Renal pelvis (tissue), 12 donors: Measurements from ENCODE around the gene TUNAR. TPM values are rescaled to one million over a fixed set of nuclear protein-coding genes. Genes with fewer than 3 reads are reported as not detected.

Experiments
- DNase-seq: peaks from one replicate; pipeline ENCODE4 v3.0.0-alpha.2; 2013
- long read RNA-seq, 16 experiments: transcript quantifications; one replicate each; lab custom pipeline, GENCODE V29; 2026
- polyA plus RNA-seq, 3 donors: library from polyadenylated mRNA; unstranded; fragments of 120-200 nt; gene quantifications; one replicate each; pipeline ENCODE4 v1.2.1, GENCODE V29; 2013; ENCODE audit not compliant: insufficient read length in 3 of 3

Gene TUNAR
- polyA plus RNA-seq, result under 1 TPM; 0.31 to 0.50 (median 0.45) TPM
- long read RNA-seq, donor 1, result 0 reads
- long read RNA-seq, donor 2, result 0 reads
- long read RNA-seq, donor 3, result 0 reads
- long read RNA-seq, donor 4, result 0 reads
- long read RNA-seq, donor 5, result 0 reads
- long read RNA-seq, donor 6, result 0 reads
- long read RNA-seq, donor 7, result 0 reads
- long read RNA-seq, donor 8, partial matches to known transcripts, result 0 of 1 reads
- long read RNA-seq, donor 8, other reads (novel, unspliced or antisense), result 0 of 1 reads
- long read RNA-seq, donor 9, partial matches to known transcripts, result 0 of 1 reads
- long read RNA-seq, donor 9, other reads (novel, unspliced or antisense), result 0 of 1 reads
- long read RNA-seq, donor 10, result 0 reads
- long read RNA-seq, donor 11, result 0 reads
- long read RNA-seq, donor 12, result 0 reads
- long read RNA-seq, donor 13, result 0 reads
- long read RNA-seq, donor 14, result 0 reads
- long read RNA-seq, donor 15, result 0 reads
- long read RNA-seq, donor 16, result 0 reads

DNA sequence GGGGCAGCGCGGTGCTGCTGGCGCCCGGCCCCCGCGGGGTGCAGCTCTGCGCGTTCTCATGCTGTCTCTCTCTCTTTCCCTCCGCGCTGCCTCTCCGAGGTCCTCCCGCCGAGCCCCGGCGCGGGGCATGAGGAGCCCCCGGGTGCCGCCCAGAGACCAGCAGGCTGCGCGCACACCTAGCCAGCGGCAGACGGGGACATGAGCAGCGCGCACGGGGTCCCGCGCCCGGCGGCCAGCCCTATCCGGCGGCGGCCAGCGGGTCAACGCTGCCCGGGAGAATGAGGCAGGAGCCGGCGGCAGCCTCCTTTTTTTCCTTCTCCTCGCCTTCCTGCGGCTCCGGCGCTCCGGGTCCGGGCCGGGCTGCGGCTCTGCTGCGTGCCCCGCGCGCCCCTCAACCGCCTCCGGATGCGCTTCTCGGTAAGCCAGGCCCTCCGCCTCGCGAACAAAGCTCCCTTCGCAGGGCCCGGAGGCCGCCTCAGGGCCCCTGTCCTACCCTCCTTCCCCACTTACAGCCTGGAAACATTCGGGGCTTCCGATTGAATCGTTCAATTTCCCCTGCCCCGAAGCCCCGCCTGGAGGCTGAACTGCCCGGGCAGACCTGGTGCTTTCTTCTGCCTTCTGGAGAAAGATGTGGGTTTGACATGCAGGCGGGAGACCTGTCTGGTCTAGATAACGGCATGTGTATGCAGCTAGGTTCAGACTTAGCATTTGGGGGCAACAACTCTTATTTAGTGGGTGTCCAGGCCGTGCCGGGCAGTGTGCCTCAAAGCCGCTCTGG lies at the start of gene TUNAR:
Gene TUNAR (plus strand): TSS at position 72 of the 778 bp plus-strand sequence.
- peak; percentile 11 for DNase-seq

DNA sequence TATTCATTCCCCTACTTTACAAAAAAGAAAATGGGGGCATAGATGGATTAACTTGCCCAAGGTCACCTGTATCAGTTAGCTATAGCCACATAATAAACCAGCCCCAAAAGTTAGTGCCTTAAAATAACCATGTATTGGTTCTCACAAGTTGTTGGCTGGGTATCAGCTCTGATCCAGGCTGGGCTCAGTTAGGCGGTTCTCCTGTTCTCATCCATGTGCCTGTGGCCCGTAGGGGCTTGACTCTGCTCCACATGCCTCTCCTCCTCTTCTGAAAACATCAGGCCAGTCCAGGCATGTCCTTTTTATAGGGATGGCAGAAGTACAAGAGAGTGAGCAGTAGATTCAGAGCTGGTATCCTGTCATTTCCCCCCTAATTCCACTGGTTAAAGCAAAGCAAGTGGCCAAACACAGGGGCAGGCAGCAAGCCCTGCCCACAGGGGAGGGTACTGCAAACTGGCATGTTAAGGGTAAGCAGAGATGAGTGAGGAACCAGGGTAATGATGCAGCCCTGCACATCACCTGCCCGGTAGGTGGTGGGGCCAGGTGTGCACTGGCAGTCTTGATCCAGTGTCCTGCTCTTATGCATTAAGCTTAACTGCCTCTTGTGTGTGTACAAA lies 47.9 kb upstream of the TUNAR start:
- no peak for DNase-seq

- no peak for DNase-seq
These were observed 47.3 kb upstream of the TUNAR start for GRCh38 chr14:95829321-95829720.

DNA sequence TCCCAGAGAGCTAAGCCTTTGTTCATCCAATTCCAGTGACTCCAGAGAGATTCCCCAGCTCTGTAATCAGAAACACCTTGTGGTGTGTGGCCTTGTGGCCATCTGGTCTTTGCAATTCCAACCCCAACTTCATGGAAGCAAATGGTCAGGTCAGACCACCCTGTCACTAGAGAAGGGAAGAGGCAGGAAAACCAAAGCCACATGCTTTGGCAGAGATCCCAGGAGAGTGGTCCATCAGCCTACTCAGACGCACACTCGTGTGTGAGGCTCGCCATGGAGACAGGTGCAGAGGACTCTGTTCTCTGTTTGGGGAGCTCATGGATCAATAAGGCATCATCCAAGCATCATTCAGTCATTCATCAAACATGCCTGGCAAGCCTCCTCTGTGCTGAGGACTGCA lies 46.2 kb upstream of the TUNAR start:
- DNase-seq, result no peak

- no peak for DNase-seq
These were observed 45.6 kb upstream of the TUNAR start for GRCh38 chr14:95831041-95831440.

DNA sequence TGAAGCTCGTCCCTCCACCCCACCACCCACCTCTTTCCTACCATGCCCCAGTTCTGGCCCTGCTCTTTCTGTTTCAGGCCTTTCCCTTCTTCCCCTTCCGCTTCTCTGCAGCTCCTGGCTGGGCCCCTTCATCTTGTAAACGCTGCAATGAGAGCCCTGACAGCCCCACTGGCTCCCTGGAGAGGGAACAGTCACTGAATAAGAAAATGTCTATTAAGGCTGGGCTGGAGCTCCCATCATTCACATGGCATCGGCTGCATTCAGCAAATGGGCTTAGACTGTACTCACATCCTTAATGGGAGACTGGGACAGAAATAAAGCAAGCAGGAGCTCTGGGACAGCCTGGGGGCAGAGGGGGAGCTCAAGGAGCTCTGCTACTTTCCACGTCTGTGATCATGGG lies 45.2 kb upstream of the TUNAR start:
- no peak for DNase-seq

DNA sequence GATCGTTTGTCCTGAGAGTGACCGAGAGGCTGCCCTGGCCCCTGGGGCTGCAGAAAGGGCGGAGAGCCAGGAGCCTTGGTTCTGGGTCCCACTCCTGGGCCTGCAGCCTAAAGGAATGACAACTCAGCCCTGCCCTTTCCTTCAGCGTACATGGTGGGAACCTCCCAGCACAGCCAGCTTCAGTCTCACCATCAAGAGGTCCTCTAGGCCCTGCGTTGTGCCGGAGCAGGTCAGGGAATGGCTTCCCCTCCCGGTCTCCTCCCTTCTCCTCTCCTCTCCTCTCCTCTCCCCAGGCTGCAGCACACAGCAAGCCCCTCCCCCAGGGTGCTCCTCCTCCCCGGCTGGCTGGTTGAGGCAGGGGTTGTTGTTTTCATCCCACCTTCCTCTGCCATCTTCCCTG lies 44.6 kb upstream of the TUNAR start:
- no peak for DNase-seq

- DNase-seq, result no peak
These were observed 43.2 kb upstream of the TUNAR start for GRCh38 chr14:95833429-95833828.

DNA sequence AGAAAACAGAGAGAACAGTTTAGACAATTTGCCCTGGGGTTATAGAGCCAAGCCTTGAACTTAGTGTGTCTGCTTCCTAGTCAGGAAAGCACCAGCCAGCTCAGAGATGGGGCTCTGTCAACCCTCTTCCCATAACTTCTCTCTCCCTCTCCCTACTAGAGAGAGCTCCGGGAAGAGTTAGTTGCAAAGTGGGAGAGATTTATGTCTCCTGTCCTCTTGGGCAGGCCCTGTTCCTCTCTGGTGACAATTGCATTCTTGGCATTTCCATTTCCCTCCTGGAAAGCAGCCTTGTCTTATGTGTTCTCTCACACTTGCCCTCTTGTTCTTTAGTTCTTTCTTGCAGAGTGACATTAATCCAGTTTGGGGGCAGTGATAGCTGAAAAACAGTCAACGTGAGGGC lies 42.1 kb upstream of the TUNAR start:
- DNase-seq, result peak; percentile 28

GRCh38 chr14:95835121-95835730 lies 41.4 kb upstream of the TUNAR start:
- no peak for DNase-seq

DNA sequence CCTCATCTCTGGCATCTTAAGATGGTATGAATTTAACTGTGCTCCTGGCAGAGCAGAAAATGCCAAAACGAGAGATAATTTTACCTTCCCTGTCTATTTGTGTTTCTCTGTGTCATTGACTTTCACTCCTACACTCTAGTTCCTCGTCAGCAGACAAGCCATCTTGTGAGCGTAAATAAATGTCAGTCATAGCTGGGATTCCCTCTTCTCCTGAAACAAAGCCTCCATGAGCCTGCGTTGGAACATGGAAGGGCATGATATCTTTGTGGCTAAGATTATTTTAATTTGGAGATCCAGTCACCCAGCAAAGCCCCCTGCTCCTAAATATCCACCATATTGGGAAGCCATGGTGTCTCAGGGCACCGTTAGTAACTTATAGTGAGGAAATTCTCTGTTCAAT lies 37.8 kb upstream of the TUNAR start:
- no peak for DNase-seq

- DNase-seq, result no peak
These were observed 36.4 kb upstream of the TUNAR start for GRCh38 chr14:95840094-95840700.

- no peak for DNase-seq
These were observed 35.0 kb upstream of the TUNAR start for GRCh38 chr14:95841668-95842067.

- DNase-seq, result no peak
These were observed 26.9 kb upstream of the TUNAR start for GRCh38 chr14:95849761-95850160.

DNA sequence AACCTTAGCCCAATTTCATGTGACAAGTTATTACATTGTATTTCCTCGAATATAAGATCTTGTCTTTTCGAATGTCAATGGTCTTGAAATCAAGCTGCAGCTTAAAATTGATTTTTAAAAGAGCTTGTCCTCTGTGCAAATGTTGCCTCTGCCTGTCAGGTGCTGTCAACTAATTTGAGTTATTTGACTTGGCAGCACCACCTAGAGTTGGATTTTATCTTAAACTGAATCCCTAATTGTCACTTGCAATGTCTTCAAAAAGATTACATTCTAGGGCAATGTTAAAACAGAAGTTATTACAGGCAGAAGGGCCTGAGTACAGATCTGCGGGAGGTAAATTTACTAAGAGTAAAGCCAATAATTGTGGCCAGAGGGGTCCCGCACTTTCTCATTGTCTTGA lies 26.2 kb upstream of the TUNAR start:
- DNase-seq, result no peak

- no peak for DNase-seq
These were observed 21.0 kb upstream of the TUNAR start for GRCh38 chr14:95855606-95856005.

DNA sequence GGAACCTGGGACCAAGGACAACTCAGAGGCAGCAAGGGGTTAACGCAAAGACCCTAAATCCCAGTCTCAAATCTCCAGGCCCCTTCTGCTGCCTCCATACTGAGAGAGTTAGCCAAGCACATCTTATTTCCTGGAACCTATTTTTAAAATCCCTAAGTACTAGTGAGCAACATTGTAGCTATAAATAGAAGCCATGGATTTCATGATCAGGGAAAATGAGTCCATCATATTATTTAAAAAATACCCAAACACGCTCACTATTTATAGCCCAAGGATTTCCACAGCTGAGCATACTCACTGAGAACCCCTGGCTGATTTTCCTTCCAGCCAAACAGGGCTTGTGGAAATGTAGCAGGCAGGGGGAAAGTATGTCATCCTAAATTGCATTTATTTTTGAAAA lies 19.4 kb upstream of the TUNAR start:
- DNase-seq, result no peak

- no peak for DNase-seq
These were observed 17.7 kb upstream of the TUNAR start for GRCh38 chr14:95858893-95859292.

DNA sequence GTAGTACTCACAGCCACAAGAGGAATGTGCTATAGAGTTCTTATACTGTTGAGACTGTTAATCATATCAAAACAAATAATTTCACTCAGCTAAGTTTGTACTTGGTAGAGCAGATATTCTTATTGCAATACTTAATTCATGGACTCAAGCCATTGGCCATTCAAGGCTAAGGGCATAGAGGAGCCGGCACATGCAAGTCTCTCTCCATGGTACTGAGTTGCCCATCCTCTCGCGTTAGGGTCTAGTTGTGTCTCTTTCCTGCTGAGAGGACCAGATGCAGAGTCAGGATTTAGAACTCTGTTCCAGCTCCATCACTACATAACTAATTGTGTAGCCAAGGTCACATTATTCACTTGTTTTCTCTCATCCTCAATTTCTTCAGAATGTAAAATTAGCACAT lies 14.4 kb upstream of the TUNAR start:
- DNase-seq, result peak; percentile 29

- no peak for DNase-seq
These were observed 13.3 kb upstream of the TUNAR start for GRCh38 chr14:95863295-95863694.

DNA sequence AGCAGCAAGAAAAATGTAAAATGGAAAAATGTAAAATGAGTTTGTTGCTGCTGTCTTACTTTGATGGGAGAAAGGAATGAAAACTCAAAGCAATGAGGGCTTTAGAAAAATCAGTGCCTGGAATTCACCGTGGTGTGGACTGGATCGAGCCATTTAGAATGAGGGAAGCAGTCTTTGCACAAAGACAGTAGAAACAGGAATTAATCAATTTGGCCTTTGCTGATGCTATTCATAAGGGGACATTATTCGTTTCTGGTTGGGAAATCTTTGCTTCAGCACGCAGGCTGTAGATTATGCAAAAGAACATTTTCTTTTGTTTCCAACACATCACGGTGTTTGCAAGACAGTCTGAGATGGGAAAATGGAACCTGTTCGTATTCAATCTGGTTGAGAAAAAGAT lies 6.9 kb upstream of the TUNAR start:
- DNase-seq, result no peak

GRCh38 chr14:95870772-95871171 lies 5.9 kb upstream of the TUNAR start:
- DNase-seq, result no peak
